Endothelial cell of umbilical vein (primary cell): Measurements from ENCODE around the gene THBS3.
A peak's percentile ranks its signal among the peaks of the same experiment; 100 is the strongest.

Source experiments
- CTCF ChIP-seq, 2 donors: IDR thresholded peaks; 1 replicate in 1 of 2; 2 replicates in 1 of 2; pipeline ENCODE4 v1.5.1; 2011; ENCODE audit warnings: low read length in 2 of 2, mild to moderate bottlenecking in 2 of 2, moderate library complexity in 2 of 2, control low read depth in 1 of 2, inconsistent platforms in 1 of 2, low read depth in 1 of 2; ENCODE audit not compliant: insufficient read depth in 1 of 2; ENCODE audit errors: extremely low read depth in 1 of 2
- EZH2 ChIP-seq: IDR thresholded peaks from 2 replicates; pipeline ENCODE4 v1.6.1; 2012; ENCODE audit warnings: borderline replicate concordance, low read depth, mild to moderate bottlenecking, moderate library complexity, low read length, inconsistent platforms; ENCODE audit not compliant: severe bottlenecking
- JUN ChIP-seq: IDR thresholded peaks from 2 replicates; pipeline ENCODE4 v1.6.1; 2011; ENCODE audit warnings: borderline replicate concordance, low read depth; ENCODE audit not compliant: insufficient read length, insufficient read depth
- POLR2A ChIP-seq: IDR thresholded peaks from 2 replicates; pipeline ENCODE4 v1.6.1; 2012; ENCODE audit warnings: low read depth, mild to moderate bottlenecking, control low read depth, low read length
- POLR2AphosphoS5 ChIP-seq: IDR thresholded peaks from 2 replicates; pipeline ENCODE4 v1.6.1; 2012; ENCODE audit warnings: low read depth, mild to moderate bottlenecking, control low read depth, low read length, moderate library complexity; ENCODE audit not compliant: insufficient read depth

- TF ChIP-seq CTCF (IDR thresholded peaks at IDR 0.05; ENCODE audit: extremely low read depth in 1 of 2, insufficient read depth in 1 of 2, low read depth in 1 of 2, low read length in 2 of 2) (no peak), JUN (no peak), POLR2A (no peak), POLR2AphosphoS5 (peak; percentile 36), EZH2 (no peak)
Measured at GRCh38 chr1:155174324-155175280, 33.1 kb downstream of the THBS3 start.
